Smooth muscle cell (in vitro differentiated cells): ENCODE results near the gene KLHL14. TPM values are rescaled to one million over a fixed set of nuclear protein-coding genes. Genes with fewer than 3 reads are reported as not detected.
A peak's percentile ranks its signal among the peaks of the same experiment; 100 is the strongest.

Source experiments
- DNase-seq: peaks from one replicate; lab custom pipeline; 2025; ENCODE audit not compliant: unreplicated experiment; lab: John Stamatoyannopoulos, UW
- H2AFZ ChIP-seq: fragments of 200-600 bp; sonication (generic); 2 replicates; pipeline ENCODE4 v1.6.0; 2016; ENCODE audit warnings: antibody characterized with exemption, low read depth, mild to moderate bottlenecking
- H3F3A ChIP-seq: fragments of 200-600 bp; sonication (generic); 2 replicates; pipeline ENCODE4 v1.6.0; 2017; ENCODE audit warnings: antibody characterized with exemption, low read depth
- H3K27ac ChIP-seq: fragments of 200-600 bp; sonication (generic); 2 replicates; pipeline ENCODE4 v1.5.1; 2016; ENCODE audit warnings: low read depth, mild to moderate bottlenecking
- H3K27me3 ChIP-seq: fragments of 200-600 bp; sonication (generic); 2 replicates; pipeline ENCODE4 v1.6.1; 2016; ENCODE audit warnings: low read depth, mild to moderate bottlenecking
- H3K36me3 ChIP-seq: fragments of 200-600 bp; sonication (generic); 2 replicates; pipeline ENCODE4 v1.5.1; 2016; ENCODE audit warnings: low read depth
- H3K4me1 ChIP-seq: fragments of 200-600 bp; sonication (generic); 2 replicates; pipeline ENCODE4 v1.5.1; 2016; ENCODE audit warnings: low read depth
- H3K4me2 ChIP-seq: fragments of 200-600 bp; sonication (generic); 2 replicates; pipeline ENCODE4 v1.6.0; 2016; ENCODE audit warnings: mild to moderate bottlenecking
- H3K4me3 ChIP-seq: fragments of 200-600 bp; sonication (generic); 2 replicates; pipeline ENCODE4 v1.5.1; 2016; ENCODE audit warnings: mild to moderate bottlenecking
- H3K79me2 ChIP-seq: fragments of 200-600 bp; sonication (generic); 2 replicates; pipeline ENCODE4 v1.6.0; 2016; ENCODE audit warnings: low read depth, mild to moderate bottlenecking
- H3K9ac ChIP-seq: fragments of 200-600 bp; sonication (generic); 2 replicates; pipeline ENCODE4 v1.6.0; 2016; ENCODE audit warnings: low read depth
- H3K9me3 ChIP-seq: fragments of 200-600 bp; sonication (generic); replicated peaks from 2 replicates; pipeline ENCODE4 v1.5.1; 2016; ENCODE audit warnings: low read depth
- H4K20me1 ChIP-seq: fragments of 200-600 bp; sonication (generic); 2 replicates; pipeline ENCODE4 v1.6.0; 2016; ENCODE audit warnings: low read depth
- CTCF ChIP-seq: fragments of 200-600 bp; sonication (generic); IDR thresholded peaks from 2 replicates; pipeline ENCODE4 v1.5.1; 2017; ENCODE audit warnings: borderline replicate concordance, mild to moderate bottlenecking, antibody characterized with exemption; ENCODE audit not compliant: insufficient read depth, poor library complexity, severe bottlenecking
- WGBS: methylation state at CpG from one replicate; pipeline ENCODE4 v1.1.7; 2016; ENCODE audit warnings: low lambda C conversion rate; 5-methylcytosine and 5-hydroxymethylcytosine counted together
- polyA plus RNA-seq: library from polyadenylated mRNA; unstranded; fragments of >200 nt; fragmentation: Nextera tagmentation; extraction: Ambion mirVana; gene quantifications from 2 replicates; pipeline ENCODE4 v1.2.1, GENCODE V29; 2016
- total RNA-seq: library from RNA; depleted of rRNA; stranded (reverse); fragments of >200 nt; gene quantifications from 2 replicates; pipeline ENCODE4 v1.2.3, GENCODE V29; 2014

Gene KLHL14
- total and polyA plus RNA-seq, 2 experiments from 2014 or later: not detected

GRCh38 chr18:32769586-32770053 lies 3.2 kb downstream of the KLHL14 start:
- WGBS: 4% methylated on average over 29 of the region's 31 CpGs
- no peaks in the 10 kb centered on the region for H3K79me2 ChIP-seq
- H3K9me3 ChIP-seq: no peaks in the 10 kb centered on the region
- no peaks in the 10 kb centered on the region for H3K36me3 ChIP-seq
- peak overlapping the region; percentile 6 for H3K4me2 ChIP-seq
- peaks cover 11% of the 10 kb centered on the region for H3K4me1 ChIP-seq
- H3K9ac ChIP-seq: no peak overlapping the region
- no peaks in the 10 kb centered on the region for H3F3A ChIP-seq
- H4K20me1 ChIP-seq: no peaks in the 10 kb centered on the region
- no peak overlapping the region for H2AFZ ChIP-seq
- H3K4me3 ChIP-seq: no peak overlapping the region
- TF ChIP-seq CTCF: no peak
- DNase-seq: no peak
- H3K27ac ChIP-seq: no peak overlapping the region
- peaks cover 100% of the 10 kb centered on the region for H3K27me3 ChIP-seq

GRCh38 chr18:32769071-32769585 lies 3.7 kb downstream of the KLHL14 start:
- Histone ChIP-seq H4K20me1 (no peaks in the 10 kb centered on the region), H3K4me3 (no peak overlapping the region), H3K9ac (no peak overlapping the region), H3K9me3 (no peaks in the 10 kb centered on the region), H3F3A (no peaks in the 10 kb centered on the region), H3K4me2 (no peak overlapping the region), H3K4me1 (peaks cover 11% of the 10 kb centered on the region), H3K27me3 (peaks cover 100% of the 10 kb centered on the region), H2AFZ (no peak overlapping the region), H3K27ac (no peak overlapping the region), H3K79me2 (no peaks in the 10 kb centered on the region), H3K36me3 (no peaks in the 10 kb centered on the region)
- WGBS: 25% methylated on average over 8 of the region's 8 CpGs
- DNase-seq: no peak
- TF ChIP-seq CTCF: no peak

GRCh38 chr18:32767400-32767799 lies 5.4 kb downstream of the KLHL14 start:
- no peaks in the 10 kb centered on the region for H3F3A ChIP-seq
- peaks cover 100% of the 10 kb centered on the region for H3K27me3 ChIP-seq
- no peak overlapping the region for H3K4me3 ChIP-seq
- no peak overlapping the region for H3K27ac ChIP-seq
- no peaks in the 10 kb centered on the region for H4K20me1 ChIP-seq
- H2AFZ ChIP-seq: no peak overlapping the region
- no peaks in the 10 kb centered on the region for H3K79me2 ChIP-seq
- no peak overlapping the region for H3K4me2 ChIP-seq
- DNase-seq: no peak
- H3K4me1 ChIP-seq: peaks cover 5% of the 10 kb centered on the region
- WGBS: 85% methylated on average over 3 of the region's 3 CpGs
- no peak for TF ChIP-seq CTCF
- no peak overlapping the region for H3K9ac ChIP-seq
- H3K9me3 ChIP-seq: no peaks in the 10 kb centered on the region
- no peaks in the 10 kb centered on the region for H3K36me3 ChIP-seq

GRCh38 chr18:32764611-32765244 lies 8.1 kb downstream of the KLHL14 start:
- no peaks in the 10 kb centered on the region for H3K9me3 ChIP-seq
- no peaks in the 10 kb centered on the region for H3K4me1 ChIP-seq
- H3K9ac ChIP-seq: no peak overlapping the region
- no peak overlapping the region for H3K4me2 ChIP-seq
- 94% methylated on average over 3 of the region's 3 CpGs for WGBS
- no peak for DNase-seq
- H3F3A ChIP-seq: no peaks in the 10 kb centered on the region
- peaks cover 100% of the 10 kb centered on the region for H3K27me3 ChIP-seq
- no peak for TF ChIP-seq CTCF
- no peaks in the 10 kb centered on the region for H3K36me3 ChIP-seq
- H2AFZ ChIP-seq: no peak overlapping the region
- H3K79me2 ChIP-seq: no peaks in the 10 kb centered on the region
- H3K27ac ChIP-seq: no peak overlapping the region
- H3K4me3 ChIP-seq: no peak overlapping the region
- no peaks in the 10 kb centered on the region for H4K20me1 ChIP-seq
